ENCODE results near the gene ADGRE2. TPM values are rescaled to one million over a fixed set of nuclear protein-coding genes. Genes with fewer than 3 reads are reported as not detected.
"Not testable (repeated sequence)": the region's sequence is repeated elsewhere in the genome, so short reads cannot be mapped to it uniquely, and the experiment has no call there.

The ADGRE2 gene
- total RNA-seq, 6 experiments from 2014 or later = 0.05 to 0.14 (median 0.07) TPM; not detected in 3

GRCh38 chr19:14809272-14810057, 31.1 kb upstream of the ADGRE2 start:
- Mint-ChIP-seq H3K9me3 (no peaks in the 10 kb centered on the region; the same call in 1 of the 2 replicates), H3K27ac (no peak overlapping the region), H3K4me1 (ENCODE audit: low read depth) (no peaks in the 10 kb centered on the region), H3K27me3 (ENCODE audit: insufficient read depth) (no peaks in the 10 kb centered on the region; the same call in 1 of the 2 replicates), H3K4me3 (no peak overlapping the region), H3K36me3 (ENCODE audit: low read depth) (no peaks in the 10 kb centered on the region)
- no peak for DNase-seq
- no peak for TF ChIP-seq CTCF (IDR thresholded peaks at IDR 0.05)

GRCh38 chr19:14804765-14805164, 26.4 kb upstream of the ADGRE2 start:
- no peak overlapping the region for H3K27ac Mint-ChIP-seq
- no peak for TF ChIP-seq CTCF (IDR thresholded peaks at IDR 0.05)
- H3K9me3 Mint-ChIP-seq = peaks cover 2% of the 10 kb centered on the region; the same call in 1 of the 2 replicates
- H3K4me3 Mint-ChIP-seq = no peak overlapping the region
- no peaks in the 10 kb centered on the region for H3K4me1 Mint-ChIP-seq (ENCODE audit: low read depth)
- peaks cover 2% of the 10 kb centered on the region; the same call in 1 of the 2 replicates for H3K27me3 Mint-ChIP-seq (ENCODE audit: insufficient read depth)
- no peak for DNase-seq
- H3K36me3 Mint-ChIP-seq (ENCODE audit: low read depth) = peaks cover 4% of the 10 kb centered on the region; the same call in 1 of the 2 replicates

- H3K36me3 Mint-ChIP-seq (ENCODE audit: low read depth) = peaks cover 4% of the 10 kb centered on the region; the same call in 1 of the 2 replicates
- no peak for DNase-seq
- H3K9me3 Mint-ChIP-seq = peaks cover 10% of the 10 kb centered on the region; the same call in 1 of the 2 replicates
- TF ChIP-seq CTCF (IDR thresholded peaks at IDR 0.05) = no peak
- H3K27me3 Mint-ChIP-seq (ENCODE audit: insufficient read depth) = peaks cover 2% of the 10 kb centered on the region; the same call in 1 of the 2 replicates
- H3K27ac Mint-ChIP-seq = no peak overlapping the region
- H3K4me1 Mint-ChIP-seq (ENCODE audit: low read depth) = no peaks in the 10 kb centered on the region; the same call in 1 of the 2 replicates
- no peak overlapping the region for H3K4me3 Mint-ChIP-seq
These were observed 20.4 kb upstream of the ADGRE2 start for GRCh38 chr19:14798760-14799159.

DNA sequence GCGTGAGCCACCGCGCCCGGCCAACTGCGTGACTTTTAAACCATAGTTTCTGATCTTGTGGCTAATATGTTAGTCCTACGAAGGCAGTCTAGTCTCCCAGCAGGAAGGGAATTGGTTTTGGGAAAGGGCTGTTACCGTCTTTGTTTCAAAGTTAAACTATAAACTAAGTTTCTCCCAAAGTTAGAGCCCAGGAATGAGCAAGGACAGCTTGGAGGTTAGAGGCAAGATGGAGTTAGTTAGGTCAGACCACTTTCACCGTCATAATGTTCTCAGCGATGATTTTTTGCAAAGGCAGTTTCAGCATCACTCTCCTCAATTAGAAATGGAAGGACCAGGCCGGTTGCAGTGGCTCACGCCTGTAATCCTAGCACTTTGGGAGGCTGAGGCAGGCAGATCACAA, 17.7 kb upstream of the ADGRE2 start:
- Mint-ChIP-seq H3K27ac (no peak overlapping the region), H3K9me3 (peaks cover 10% of the 10 kb centered on the region; the same call in 1 of the 2 replicates), H3K36me3 (ENCODE audit: low read depth) (no peaks in the 10 kb centered on the region), H3K27me3 (ENCODE audit: insufficient read depth) (peaks cover 2% of the 10 kb centered on the region; the same call in 1 of the 2 replicates), H3K4me1 (ENCODE audit: low read depth) (no peaks in the 10 kb centered on the region; the same call in 1 of the 2 replicates), H3K4me3 (no peak overlapping the region)
- TF ChIP-seq CTCF (IDR thresholded peaks at IDR 0.05) = no peak
- DNase-seq = no peak

DNA sequence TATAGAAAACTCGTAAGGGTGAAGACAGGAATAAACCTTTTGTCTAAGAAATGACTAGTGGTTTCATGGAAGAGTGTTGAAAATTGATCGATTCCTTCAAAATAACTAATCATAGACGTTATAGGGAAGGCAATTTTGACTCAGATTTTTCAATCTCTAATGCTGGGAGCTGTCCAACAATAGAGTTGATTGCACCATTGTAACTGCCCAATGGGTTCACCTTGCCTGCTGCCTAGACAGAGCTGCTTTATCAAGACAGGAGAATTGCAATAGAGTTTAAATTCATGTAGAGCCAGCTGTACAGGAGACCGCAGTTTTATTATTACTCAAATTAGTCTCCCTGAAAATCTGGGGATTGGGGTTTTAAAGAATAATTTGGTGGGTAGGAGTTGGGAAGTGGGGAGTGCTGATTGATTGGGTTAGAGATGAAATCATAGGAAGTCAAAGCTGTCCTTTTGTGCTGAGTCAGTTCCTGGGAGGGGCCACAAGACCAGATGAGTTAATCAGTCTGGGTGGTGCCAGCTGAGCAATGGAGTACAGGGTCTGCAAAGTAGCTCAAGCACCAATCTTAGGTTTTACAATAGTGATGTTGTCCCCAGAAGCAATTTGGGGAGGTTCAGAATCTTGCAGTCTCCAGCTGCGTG, 16.8 kb upstream of the ADGRE2 start:
- Mint-ChIP-seq H3K4me3 (no peak overlapping the region), H3K9me3 (peaks cover 10% of the 10 kb centered on the region; the same call in 1 of the 2 replicates), H3K36me3 (ENCODE audit: low read depth) (no peaks in the 10 kb centered on the region), H3K4me1 (ENCODE audit: low read depth) (no peaks in the 10 kb centered on the region; the same call in 1 of the 2 replicates), H3K27ac (no peak overlapping the region), H3K27me3 (ENCODE audit: insufficient read depth) (no peaks in the 10 kb centered on the region; the same call in 1 of the 2 replicates)
- DNase-seq = no peak
- TF ChIP-seq CTCF (IDR thresholded peaks at IDR 0.05) = no peak

GRCh38 chr19:14792250-14792649, 13.9 kb upstream of the ADGRE2 start:
- not testable (repeated sequence) for H3K27ac Mint-ChIP-seq; H3K9me3 Mint-ChIP-seq; H3K36me3 Mint-ChIP-seq (ENCODE audit: low read depth); H3K27me3 Mint-ChIP-seq (ENCODE audit: insufficient read depth); DNase-seq; H3K4me3 Mint-ChIP-seq; H3K4me1 Mint-ChIP-seq (ENCODE audit: low read depth)
